Activated CD4-positive, alpha-beta T cell treated with anti-CD3 and anti-CD28 coated beads, Interleukin-2, amount 50 U/mL, for 16 hours (primary cell): ENCODE measurements around the gene SHTN1.

Source experiments
- DNase-seq: peaks from one replicate; pipeline ENCODE4 v3.0.0-alpha.2; 2020

The SHTN1 gene, protein sequence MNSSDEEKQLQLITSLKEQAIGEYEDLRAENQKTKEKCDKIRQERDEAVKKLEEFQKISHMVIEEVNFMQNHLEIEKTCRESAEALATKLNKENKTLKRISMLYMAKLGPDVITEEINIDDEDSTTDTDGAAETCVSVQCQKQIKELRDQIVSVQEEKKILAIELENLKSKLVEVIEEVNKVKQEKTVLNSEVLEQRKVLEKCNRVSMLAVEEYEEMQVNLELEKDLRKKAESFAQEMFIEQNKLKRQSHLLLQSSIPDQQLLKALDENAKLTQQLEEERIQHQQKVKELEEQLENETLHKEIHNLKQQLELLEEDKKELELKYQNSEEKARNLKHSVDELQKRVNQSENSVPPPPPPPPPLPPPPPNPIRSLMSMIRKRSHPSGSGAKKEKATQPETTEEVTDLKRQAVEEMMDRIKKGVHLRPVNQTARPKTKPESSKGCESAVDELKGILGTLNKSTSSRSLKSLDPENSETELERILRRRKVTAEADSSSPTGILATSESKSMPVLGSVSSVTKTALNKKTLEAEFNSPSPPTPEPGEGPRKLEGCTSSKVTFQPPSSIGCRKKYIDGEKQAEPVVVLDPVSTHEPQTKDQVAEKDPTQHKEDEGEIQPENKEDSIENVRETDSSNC

GRCh38 chr10:117005026-117005526 is at the start of gene SHTN1:
Gene SHTN1 (minus strand): TSS chr10:117005187. CDS start chr10:117005079, 108 bp downstream.
- peak; percentile 21 for DNase-seq

- no peak for DNase-seq
Measured at GRCh38 chr10:117053482-117053881, 48.5 kb upstream of the SHTN1 start.

DNA sequence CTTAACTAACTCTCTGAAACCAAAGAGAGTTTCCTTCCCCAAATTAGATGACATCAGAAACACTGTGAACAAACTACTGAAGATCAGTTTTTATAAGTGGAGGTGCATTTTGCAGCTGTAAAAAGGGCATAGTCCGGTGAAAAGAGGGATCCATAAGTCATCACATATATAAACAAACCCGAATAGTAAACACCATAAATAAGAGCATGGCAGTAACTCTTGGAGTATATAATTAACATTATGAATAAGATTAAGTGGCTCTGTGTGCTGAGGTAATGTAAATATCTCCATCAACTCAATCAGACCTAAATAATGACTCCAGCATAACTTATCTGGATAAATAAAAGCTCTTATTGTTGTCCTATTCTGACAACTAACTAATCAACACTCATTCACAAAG is 43.0 kb upstream of the SHTN1 start:
- no peak for DNase-seq

DNA sequence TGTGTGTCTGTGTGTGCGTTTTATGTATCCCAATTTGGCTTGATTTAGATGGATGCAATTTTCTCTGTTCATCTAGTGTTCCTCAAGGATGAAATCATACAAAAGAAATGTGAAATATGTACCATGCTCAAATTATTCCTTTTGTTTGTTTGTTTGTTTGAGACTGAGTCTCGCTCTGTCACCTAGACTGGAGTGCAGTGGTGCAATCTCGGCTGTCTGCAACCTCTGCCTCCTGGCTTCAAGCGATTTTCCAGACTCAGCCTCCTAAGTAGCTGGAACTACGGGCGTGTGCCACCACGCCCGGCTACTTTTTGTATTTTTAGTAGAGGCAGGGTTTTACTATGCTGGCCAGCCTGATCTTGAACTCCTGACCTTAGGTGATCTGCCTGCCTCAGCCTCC is 11.3 kb upstream of the SHTN1 start:
- no peak for DNase-seq

DNA sequence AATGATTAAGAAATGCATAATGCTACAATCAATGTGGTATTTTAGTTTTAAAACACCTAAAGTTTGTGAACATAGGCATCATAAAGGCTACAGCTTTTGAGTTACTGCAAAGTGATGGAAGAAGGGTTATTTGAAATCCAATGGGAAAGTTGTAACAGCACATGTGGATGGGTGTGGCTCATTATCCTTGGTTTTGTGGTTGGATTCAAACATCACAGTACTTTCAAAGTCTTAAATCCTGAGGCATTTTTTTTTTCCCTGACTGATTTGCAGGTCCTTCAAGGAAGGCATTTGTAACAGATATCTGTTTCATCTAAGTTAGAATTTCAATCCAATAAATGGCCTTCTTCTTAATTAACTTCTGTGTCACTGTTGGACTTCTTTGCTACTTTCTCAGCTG is 9.8 kb upstream of the SHTN1 start:
- DNase-seq, result no peak

- no peak for DNase-seq
Measured at GRCh38 chr10:117007080-117007479, 2.1 kb upstream of the SHTN1 start.

GRCh38 chr10:117005527-117006055 is 604 bp upstream of the SHTN1 start:
- DNase-seq, result no peak

DNA sequence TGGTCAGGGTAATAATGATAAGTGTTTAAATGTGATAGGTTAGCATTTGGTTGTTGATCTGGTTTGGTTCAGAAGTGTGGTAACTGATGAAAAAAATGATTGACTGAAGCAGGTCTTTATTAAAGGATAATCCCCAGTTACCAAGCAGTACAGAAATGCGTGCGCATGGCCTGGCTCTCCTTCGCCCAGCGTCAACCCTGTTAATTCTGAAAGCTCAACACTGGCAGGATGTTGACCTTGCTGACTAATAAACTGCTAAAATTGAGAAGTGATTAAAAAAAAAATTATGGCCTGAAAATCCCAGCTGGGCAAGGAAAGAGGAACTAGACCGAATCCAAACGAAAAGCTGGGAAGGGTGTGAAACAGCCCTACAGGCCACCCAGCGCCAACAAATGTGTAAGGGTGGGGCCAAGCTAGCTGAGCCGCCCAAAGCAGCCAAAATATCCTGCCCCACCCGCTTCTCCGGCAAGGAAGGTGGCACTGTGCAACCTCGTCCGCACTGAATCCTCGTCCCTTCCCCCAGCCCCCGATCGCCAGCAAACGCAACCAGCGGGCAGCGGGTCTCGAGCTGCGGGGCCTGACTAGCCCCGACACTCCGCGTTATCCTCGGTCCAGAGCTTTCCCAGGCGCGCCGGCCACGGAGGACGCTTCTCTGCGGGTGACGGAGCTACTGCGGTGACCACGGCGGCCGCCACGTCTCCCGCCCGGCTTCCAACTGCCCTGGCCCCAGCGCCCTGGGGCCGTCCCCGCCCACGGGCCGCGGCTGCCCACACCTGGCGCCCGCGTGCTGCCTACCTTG is 561 bp downstream of the SHTN1 start:
- DNase-seq, result peak; percentile 1

DNA sequence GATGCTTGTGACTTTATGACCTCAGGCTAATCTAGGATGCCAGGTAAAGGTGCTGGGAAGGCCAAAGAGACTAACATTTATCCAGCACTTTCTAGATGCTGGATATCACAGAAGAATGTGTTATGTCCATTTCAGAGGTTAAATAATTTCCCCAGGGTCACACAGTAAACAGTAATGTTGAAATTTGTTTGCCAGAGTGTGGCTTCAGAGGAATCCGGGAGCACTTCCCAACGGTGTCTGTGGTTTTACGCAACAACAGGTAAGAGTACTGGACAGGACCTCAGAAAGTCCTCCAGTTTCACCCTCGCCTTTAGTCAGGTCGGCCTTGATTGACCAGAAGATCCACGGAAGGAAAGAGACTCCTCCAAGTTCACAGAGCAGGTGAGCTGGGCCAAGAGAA is 1.7 kb downstream of the SHTN1 start:
- DNase-seq, result no peak

DNA sequence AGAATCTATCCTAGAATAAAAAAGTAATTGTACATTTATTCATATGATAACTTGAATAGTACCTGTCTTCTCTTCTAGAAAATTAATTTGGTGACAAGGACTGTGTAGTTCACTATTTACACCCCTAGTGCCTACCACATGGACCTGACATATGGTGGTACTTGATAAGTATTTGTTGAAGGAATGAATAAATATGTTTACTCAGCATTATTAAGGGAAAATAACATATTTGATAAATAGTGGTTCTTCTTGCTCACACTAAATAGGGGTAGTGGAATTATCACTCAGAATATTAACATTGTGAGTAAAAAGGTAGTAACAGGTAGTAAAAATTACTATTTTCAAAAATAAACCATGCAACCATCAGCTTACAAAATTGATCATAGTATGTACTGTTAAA is 2.8 kb downstream of the SHTN1 start:
- no peak for DNase-seq

GRCh38 chr10:117001144-117001543 is 3.8 kb downstream of the SHTN1 start:
- no peak for DNase-seq

GRCh38 chr10:117000580-117000979 is 4.4 kb downstream of the SHTN1 start:
- DNase-seq, result no peak

DNA sequence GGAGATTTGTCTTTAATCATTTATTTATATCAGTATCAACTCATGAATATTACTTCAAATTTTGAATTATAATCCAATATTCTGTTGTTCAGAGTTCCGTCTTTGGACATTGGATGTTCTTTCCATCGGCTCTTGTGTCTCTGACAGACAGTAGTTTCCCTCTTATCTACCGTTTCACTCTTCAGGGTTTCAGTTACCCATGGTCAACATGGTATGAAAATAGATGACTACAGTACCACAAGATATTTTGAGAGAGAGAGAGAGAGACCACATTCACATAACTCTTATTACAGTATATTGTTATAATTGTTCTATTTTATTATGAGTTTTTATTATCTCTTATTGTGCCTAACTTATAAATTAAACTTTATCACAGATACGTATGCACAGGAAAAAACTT is 6.8 kb downstream of the SHTN1 start:
- DNase-seq, result no peak

DNA sequence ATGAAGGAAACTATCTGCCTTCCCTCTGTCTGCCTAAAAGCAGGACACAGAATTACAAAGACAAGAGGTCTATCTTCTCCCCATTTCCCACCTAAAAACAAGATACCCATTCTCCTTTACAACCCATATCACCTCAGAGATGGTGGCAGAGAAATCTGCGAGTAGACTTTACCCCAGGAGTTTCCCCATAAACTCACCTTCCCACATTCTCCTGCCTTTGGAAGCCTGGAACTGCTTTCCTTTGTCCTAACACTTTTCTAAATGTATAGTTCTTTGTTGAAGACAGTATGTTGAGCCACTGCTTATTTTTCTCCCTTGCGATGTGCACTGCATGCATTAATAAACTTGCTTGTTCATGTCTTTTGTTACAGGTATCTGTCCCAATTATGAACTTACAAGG is 8.0 kb downstream of the SHTN1 start:
- no peak for DNase-seq

GRCh38 chr10:116995648-116996047 is 9.3 kb downstream of the SHTN1 start:
- no peak for DNase-seq

- no peak for DNase-seq
Measured at GRCh38 chr10:116994113-116994890, 10.7 kb downstream of the SHTN1 start.

- DNase-seq, result no peak
Measured at GRCh38 chr10:116993610-116994009, 11.4 kb downstream of the SHTN1 start.

GRCh38 chr10:116992183-116992582 is 12.8 kb downstream of the SHTN1 start:
- no peak for DNase-seq

GRCh38 chr10:116990276-116990800 is 14.6 kb downstream of the SHTN1 start:
- DNase-seq, result no peak

DNA sequence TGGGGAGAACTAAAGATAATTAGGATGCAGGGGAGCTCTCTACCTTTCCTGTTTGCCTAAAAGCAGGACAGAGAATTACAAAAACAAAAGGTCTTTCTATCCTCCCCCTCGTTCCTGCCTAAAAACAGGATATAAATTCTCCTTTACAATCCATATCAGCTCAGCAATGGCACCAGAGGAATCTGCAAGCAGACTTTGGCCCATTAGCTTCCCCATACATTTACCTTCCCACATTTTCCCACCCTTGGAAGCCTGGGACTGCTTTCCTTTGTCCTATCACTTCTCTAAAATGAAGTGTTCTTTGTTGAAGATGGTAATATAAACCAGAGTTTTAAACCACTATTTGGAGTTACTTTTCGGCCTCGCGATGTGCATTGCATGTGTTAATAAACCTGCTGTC is 15.5 kb downstream of the SHTN1 start:
- no peak for DNase-seq

- DNase-seq, result no peak
Measured at GRCh38 chr10:116988311-116988710, 16.7 kb downstream of the SHTN1 start.

GRCh38 chr10:116985611-116986010 is 19.4 kb downstream of the SHTN1 start:
- no peak for DNase-seq
